HL-60 (cell line): ENCODE results near the gene RHOH.

ENCODE experiments used
- CTCF ChIP-seq: IDR thresholded peaks from one replicate; pipeline ENCODE4 v1.5.1; 2011; ENCODE audit warnings: low read length, control low read depth, inconsistent platforms; ENCODE audit not compliant: insufficient read depth
- SPI1 ChIP-seq: IDR thresholded peaks from 2 replicates; pipeline ENCODE4 v1.6.1; 2012; ENCODE audit warnings: low read depth, mild to moderate bottlenecking, borderline replicate concordance

GRCh38 chr4:40179360-40179759 is 17.5 kb upstream of the RHOH start:
- no peak for TF ChIP-seq CTCF
- TF ChIP-seq SPI1 = no peak
